NCI-H526 (cell line): ENCODE results near the gene CTRB2.
"Not testable (repeated sequence)": the region's sequence is repeated elsewhere in the genome, so short reads cannot be mapped to it uniquely, and the experiment has no call there.

ENCODE experiments used
- DNase-seq, 2 experiments: peaks; one replicate each; lab custom pipeline; 2025; lab: John Stamatoyannopoulos, UW

Gene CTRB2

GRCh38 chr16:75242436-75243078, 35.6 kb upstream of the CTRB2 start:
- DNase-seq, result not testable (repeated sequence)

- DNase-seq, result no peak
Observed at GRCh38 chr16:75241955-75242354, 35.0 kb upstream of the CTRB2 start.

GRCh38 chr16:75241412-75241811, 34.5 kb upstream of the CTRB2 start:
- DNase-seq, result no peak

- DNase-seq, result not testable (repeated sequence)
Observed at GRCh38 chr16:75240633-75241032, 33.7 kb upstream of the CTRB2 start.

- no peak for DNase-seq
Observed at GRCh38 chr16:75239542-75240122, 32.7 kb upstream of the CTRB2 start.

GRCh38 chr16:75238853-75239541, 32.0 kb upstream of the CTRB2 start:
- no peak for DNase-seq

- DNase-seq, result no peak
Observed at GRCh38 chr16:75238132-75238852, 31.3 kb upstream of the CTRB2 start.

GRCh38 chr16:75237398-75238131, 30.6 kb upstream of the CTRB2 start:
- no peak for DNase-seq

GRCh38 chr16:75236736-75237397, 29.9 kb upstream of the CTRB2 start:
- DNase-seq, result no peak

- DNase-seq, result no peak
Observed at GRCh38 chr16:75236232-75236631, 29.3 kb upstream of the CTRB2 start.

- DNase-seq, result no peak
Observed at GRCh38 chr16:75235721-75236193, 28.8 kb upstream of the CTRB2 start.

- no peak for DNase-seq
Observed at GRCh38 chr16:75234856-75235696, 28.1 kb upstream of the CTRB2 start.

- DNase-seq, result no peak
Observed at GRCh38 chr16:75233611-75233938, 26.6 kb upstream of the CTRB2 start.

- DNase-seq, result no peak
Observed at GRCh38 chr16:75231570-75231969, 24.6 kb upstream of the CTRB2 start.

GRCh38 chr16:75230471-75231110, 23.6 kb upstream of the CTRB2 start:
- no peak for DNase-seq

- DNase-seq, result no peak
Observed at GRCh38 chr16:75229172-75230031, 22.4 kb upstream of the CTRB2 start.

- no peak for DNase-seq
Observed at GRCh38 chr16:75228143-75228976, 21.4 kb upstream of the CTRB2 start.
